HG02678 (cell line): ENCODE data around the gene HSF4.
A peak's percentile ranks its signal among the peaks of the same experiment; 100 is the strongest.

Experiments used
- ATAC-seq: cut with Tn5 transposase; IDR thresholded peaks from one replicate; pipeline ENCODE4 v1.9.1; 2021; ENCODE audit warnings: mild to moderate bottlenecking, moderate library complexity; ENCODE audit not compliant: unreplicated experiment

The HSF4 gene

DNA sequence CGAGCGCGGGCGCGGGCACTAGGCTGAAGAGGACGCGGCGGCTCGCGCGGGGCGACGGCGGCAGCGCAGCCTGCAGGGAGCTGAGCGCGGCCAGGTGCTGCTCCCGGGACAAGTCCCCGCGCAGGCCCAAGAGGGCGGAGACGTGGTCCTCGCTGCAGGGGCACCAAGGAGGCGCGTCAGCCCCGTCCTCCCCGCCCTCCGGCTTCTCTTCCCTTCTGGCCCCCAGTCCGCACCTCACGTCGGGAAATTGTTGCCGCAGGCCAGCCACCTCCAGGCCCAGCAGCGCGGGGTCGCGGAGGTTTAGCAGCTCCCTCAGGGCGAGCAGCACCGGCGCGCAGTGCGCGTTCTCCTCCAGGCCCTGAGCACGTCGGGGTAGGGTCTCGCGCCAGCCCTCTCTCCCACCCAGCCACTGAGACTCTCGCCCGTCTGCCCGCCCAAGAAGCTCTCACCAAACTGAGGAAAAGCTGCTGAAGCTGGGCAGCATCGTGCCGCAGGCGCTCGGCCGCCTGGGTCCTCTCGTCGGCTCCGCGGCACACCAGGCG is 20.0 kb downstream of the HSF4 start:
- ATAC-seq, result no peak

DNA sequence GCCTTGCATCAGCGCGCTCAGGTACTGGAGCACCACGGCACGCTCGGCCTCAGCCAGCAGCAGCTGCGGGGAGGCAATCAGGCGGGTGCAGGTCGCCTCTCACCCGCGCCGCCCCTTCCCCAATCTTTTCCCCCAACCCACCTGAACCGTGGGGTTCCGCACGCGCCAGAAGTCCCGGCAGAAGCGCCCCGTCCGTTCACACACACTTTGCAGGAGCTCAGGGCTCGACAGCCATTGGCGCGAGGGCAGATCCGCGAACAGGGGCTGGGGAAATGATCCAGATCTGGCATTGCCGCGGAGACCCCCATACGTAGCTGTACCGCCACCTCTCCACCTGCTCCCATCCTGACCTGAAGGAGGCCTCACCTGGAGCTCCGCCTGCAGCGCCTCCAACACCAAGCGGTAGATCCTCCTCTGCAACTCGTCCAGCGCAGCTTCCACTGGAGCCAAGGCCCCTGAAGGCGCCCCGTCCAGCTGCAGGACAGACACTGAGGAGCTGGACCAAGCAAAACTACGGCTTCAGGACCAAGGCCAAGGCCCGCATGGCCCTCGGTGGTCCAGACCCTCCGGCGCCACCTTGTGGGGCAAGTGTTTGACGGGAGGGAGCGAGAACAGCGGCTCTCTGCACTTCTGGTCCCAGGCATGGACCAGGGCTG is 20.6 kb downstream of the HSF4 start:
- no peak for ATAC-seq

DNA sequence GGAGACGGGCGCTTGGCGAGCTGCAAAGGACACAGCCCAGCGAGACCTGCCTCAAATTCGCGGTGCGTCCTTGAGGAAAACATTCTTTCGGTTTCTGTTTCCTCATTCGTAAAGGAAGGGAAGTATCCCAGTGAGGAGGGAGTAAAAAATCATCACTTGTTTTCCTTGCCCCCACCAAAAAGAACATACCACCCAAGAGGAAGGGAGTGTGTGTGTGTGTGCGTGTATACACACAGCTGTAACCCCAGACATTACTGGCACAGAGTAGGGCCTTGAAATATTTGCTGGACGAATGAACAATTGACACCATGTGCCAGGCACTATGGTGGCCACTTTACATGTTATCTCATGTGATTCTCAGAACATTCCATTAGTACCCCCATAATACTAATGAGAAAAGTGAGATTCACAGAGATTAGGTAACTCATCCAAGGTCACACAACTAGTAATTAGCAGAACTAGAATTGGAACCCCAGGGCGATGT is 21.1 kb downstream of the HSF4 start:
- ATAC-seq, result no peak

DNA sequence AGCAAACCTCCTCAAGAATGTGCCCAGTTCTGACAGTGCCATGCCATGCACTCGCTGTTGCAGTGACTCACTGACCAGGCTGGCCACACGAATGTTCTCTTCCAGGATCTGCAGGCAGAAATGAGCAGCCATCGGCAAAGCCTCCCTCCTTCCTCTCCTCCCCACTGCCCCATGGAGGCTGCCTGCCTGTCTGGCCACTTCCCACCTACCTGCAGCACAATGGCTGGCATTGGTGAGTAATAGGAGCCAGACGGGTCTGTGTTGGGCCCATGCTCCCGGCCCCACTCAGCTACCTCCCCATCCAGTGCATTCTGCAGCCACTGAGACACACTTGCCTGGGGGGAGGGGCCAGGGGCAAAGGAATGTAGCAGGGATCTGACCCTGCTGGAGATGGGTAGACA is 22.0 kb downstream of the HSF4 start:
- no peak for ATAC-seq

DNA sequence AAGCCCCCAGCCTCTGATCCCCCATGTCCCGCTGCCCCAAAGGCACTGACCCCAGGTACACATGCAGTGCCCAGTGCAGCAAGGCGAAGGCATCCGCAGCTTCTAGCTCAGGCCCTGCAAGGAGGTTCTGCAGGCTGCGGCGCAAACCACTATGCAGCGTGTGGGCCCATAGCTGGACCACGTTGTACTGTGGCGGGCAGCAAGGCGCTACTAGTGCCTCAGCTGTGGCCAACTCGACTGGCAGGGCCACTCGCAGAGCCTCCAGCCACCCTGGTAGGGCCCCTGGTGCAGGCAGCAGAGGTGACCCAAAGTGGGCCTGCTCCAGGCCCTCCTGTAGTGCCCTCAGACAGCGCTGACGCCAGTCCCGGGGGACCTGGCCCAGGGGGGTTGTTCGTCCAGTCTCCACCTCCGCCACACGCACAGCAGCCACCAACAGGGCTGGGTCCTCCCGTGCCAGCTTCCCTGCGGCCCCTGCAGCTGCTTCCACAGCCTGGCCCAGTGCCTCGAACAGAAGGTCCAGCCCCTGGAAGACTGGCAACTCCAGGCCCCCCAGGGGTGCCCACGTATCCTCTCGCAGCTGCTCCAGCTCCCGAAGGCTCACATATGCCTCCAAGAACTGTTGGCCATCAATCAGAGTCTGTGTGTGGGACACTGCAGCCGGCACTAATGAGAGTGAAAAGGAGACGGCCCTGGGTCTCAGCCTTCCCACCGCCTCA is 22.8 kb downstream of the HSF4 start:
- no peak for ATAC-seq

DNA sequence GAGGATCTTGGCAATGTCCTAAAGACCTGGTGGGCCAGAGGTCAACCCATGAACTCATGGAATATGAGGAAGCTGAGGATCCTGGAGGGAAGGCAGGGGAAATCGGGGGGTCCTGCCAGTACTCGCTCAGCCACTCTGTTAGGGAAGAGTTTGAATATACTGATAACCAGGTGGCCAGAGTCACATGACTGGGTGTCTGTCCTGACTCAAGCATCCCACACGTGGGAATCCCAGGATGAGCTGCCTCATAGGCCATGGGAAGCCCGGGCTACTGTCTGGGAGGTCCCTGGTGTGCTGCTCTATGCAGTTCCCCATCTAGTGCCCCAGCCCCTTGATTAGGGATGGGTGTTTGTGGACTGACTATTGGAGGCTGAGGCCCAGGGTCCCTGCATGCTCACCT is 23.8 kb downstream of the HSF4 start:
- ATAC-seq, result no peak

DNA sequence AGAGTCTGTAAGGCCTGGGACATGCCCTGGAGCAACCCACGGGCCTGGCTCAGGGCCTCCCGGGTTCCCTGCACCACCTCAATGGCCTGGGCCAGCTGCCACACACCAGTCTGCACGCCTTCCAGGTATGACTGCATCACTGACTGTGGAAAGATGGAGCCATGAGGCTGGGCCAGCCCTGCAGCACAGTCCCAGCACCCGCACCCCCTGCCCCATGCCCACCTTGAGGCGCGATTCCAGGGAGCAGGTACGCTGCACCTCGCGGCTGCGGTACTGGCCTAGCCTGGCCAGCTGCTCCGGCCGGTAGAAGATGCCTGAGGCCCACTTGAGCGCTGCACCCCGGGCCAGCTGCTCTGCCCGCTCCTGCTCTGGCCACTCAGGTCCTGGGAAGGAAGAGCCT is 24.3 kb downstream of the HSF4 start:
- ATAC-seq, result no peak

GRCh38 chr16:67190041-67190440 is 25.5 kb downstream of the HSF4 start, which contains the start of gene EXOC3L1:
TSS of gene EXOC3L1 (minus strand) at chr16:67190136. CDS start at chr16:67189676, 460 bp downstream.
- no peak for ATAC-seq

GRCh38 chr16:67190448-67191399 is 26.2 kb downstream of the HSF4 start:
- ATAC-seq, result no peak

GRCh38 chr16:67191411-67191994 is 27.0 kb downstream of the HSF4 start:
- ATAC-seq, result no peak

DNA sequence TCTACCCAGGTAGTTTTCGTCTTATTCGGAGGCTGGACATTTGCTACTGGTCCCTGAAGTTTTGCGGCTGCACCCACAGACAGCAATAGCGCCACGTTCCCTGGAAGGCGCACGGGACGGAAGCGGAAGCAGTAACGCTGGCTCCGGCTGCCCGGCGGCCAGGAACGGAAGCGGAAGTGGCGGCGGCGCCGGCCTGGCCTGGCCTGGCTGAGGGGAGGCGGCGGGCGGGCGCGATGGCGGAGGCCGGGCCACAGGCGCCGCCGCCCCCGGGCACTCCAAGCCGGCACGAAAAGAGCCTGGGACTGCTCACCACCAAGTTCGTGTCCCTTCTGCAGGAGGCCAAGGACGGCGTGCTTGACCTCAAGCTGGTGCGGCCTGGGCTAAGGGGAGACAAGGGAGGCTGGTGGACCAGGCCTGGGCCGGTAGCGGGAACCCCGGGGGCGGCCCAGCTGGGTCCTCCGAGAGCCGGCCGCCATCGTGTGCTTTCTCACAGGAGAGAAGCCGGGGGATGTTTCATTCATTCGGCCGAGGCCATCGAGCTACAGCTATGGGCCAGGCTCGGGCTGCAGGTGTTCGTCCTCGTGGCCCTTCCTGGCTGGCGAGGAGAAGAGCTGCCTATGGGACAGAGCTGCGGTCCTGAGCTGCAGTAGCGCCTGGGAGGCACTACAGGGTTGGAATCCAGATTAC is 27.6 kb downstream of the HSF4 start, which contains the start of gene E2F4:
TSS of gene E2F4 (plus strand) at position 161 of the 687 bp plus-strand sequence. CDS start at position 234, 73 bp downstream.
- ATAC-seq, result peak; percentile 93

GRCh38 chr16:67192781-67193361 is 28.3 kb downstream of the HSF4 start:
- ATAC-seq, result no peak

- ATAC-seq, result no peak
Measured at GRCh38 chr16:67193536-67193935, 29.0 kb downstream of the HSF4 start.

GRCh38 chr16:67194260-67194659 is 29.7 kb downstream of the HSF4 start:
- ATAC-seq, result no peak

- ATAC-seq, result no peak
Measured at GRCh38 chr16:67195676-67196075, 31.1 kb downstream of the HSF4 start.

DNA sequence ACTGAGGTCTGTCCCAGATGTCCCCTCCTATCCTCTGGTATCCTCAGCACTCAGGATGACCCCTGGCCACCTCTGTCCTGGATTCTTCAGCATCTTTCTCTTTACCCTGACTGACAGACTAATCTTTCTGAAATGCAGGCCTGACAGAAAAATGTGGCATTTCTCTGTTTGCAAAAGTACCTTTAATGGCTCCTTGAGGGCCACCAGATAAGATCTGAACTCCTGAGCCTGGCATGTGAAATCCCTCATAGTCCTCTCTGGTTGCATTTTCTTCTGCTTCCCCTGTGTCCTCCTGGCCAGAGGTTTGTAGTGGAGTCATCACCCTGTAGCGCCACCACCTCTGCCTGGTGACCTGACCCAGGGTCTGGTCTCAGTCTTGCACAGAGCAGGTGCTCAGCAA is 32.3 kb downstream of the HSF4 start:
- no peak for ATAC-seq

- no peak for ATAC-seq
Measured at GRCh38 chr16:67197704-67198103, 33.2 kb downstream of the HSF4 start.

DNA sequence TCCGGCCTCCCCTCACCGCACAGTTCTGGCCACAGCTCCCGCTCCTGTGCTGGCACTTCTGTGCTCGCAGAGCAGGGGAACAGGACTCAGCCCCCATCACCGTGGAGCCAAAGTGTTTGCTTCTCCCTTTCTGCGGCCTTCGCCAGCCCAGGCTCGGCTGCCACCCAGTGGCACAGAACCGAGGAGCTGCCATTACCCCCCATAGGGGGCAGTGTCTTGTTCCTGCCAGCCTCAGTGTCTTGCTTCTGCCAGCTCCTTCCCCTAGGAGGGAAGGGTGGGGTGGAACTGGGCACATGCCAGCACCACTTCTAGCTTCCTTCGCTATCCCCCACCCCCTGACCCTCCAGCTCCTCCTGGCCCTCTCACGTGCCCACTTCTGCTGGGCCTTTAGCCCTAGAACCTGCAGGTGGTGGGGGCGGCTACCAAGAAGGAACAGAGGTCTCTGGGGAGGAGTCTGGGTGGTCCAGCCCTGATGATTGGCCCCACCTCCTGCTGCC is 33.7 kb downstream of the HSF4 start:
- no peak for ATAC-seq
